KMS-11 (cell line): Measurements from ENCODE around the gene CLRN1.

Source experiments
- H2AFZ ChIP-seq: fragments of 200-600 bp; sonication (generic); 2 replicates; pipeline ENCODE4 v1.6.1; 2016; ENCODE audit warnings: antibody characterized with exemption, mixed run types, low read depth
- H3K27ac ChIP-seq: fragments of 200-600 bp; sonication (generic); 2 replicates; pipeline ENCODE4 v1.6.1; 2016; ENCODE audit warnings: mild to moderate bottlenecking, mixed run types
- H3K27me3 ChIP-seq: fragments of 200-600 bp; sonication (generic); 2 replicates; pipeline ENCODE4 v1.6.1; 2017; ENCODE audit warnings: mild to moderate bottlenecking, low read depth, mixed run types, moderate library complexity; ENCODE audit not compliant: insufficient read depth
- H3K36me3 ChIP-seq: fragments of 200-600 bp; sonication (generic); 2 replicates; pipeline ENCODE4 v1.6.1; 2017; ENCODE audit warnings: mild to moderate bottlenecking, mixed run types; ENCODE audit not compliant: insufficient read depth
- H3K4me1 ChIP-seq: fragments of 200-600 bp; sonication (generic); 2 replicates; pipeline ENCODE4 v1.6.1; 2016; ENCODE audit warnings: mild to moderate bottlenecking, low read depth, mixed run types; ENCODE audit not compliant: poor library complexity, severe bottlenecking
- H3K4me2 ChIP-seq: fragments of 200-600 bp; sonication (generic); 2 replicates; pipeline ENCODE4 v1.7.0; 2016; ENCODE audit warnings: mild to moderate bottlenecking, mixed run types
- H3K4me3 ChIP-seq: fragments of 200-600 bp; sonication (generic); IDR thresholded peaks from 2 replicates; pipeline ENCODE4 v1.6.1; 2017; ENCODE audit warnings: low read depth, low read length, mixed read lengths; ENCODE audit not compliant: insufficient read depth
- H3K79me2 ChIP-seq: fragments of 200-600 bp; sonication (generic); 2 replicates; pipeline ENCODE4 v1.6.1; 2016; ENCODE audit warnings: low read depth, mixed run types; ENCODE audit not compliant: insufficient read depth
- H3K9ac ChIP-seq: fragments of 200-600 bp; sonication (generic); 2 replicates; pipeline ENCODE4 v1.6.1; 2016; ENCODE audit warnings: mild to moderate bottlenecking, mixed run types
- H4K20me1 ChIP-seq: fragments of 200-600 bp; sonication (generic); 2 replicates; pipeline ENCODE4 v1.6.1; 2016; ENCODE audit warnings: mild to moderate bottlenecking, mixed run types; ENCODE audit not compliant: insufficient read depth
- CTCF ChIP-seq: fragments of 200-600 bp; sonication (generic); conservative IDR thresholded peaks from 2 replicates; pipeline ENCODE4 v1.6.1; 2017; ENCODE audit warnings: low read depth, mild to moderate bottlenecking, antibody characterized with exemption, low read length, moderate library complexity, mixed read lengths

CLRN1 gene

GRCh38 chr3:150878996-150879575 is 93.4 kb downstream of the CLRN1 start:
- Histone ChIP-seq H3K79me2 (no peaks in the 10 kb centered on the region), H3K4me3 (no peak overlapping the region), H3K27me3 (no peaks in the 10 kb centered on the region), H3K9ac (no peak overlapping the region), H2AFZ (no peak overlapping the region), H3K4me1 (no peaks in the 10 kb centered on the region), H4K20me1 (no peaks in the 10 kb centered on the region), H3K27ac (no peak overlapping the region), H3K4me2 (no peak overlapping the region), H3K36me3 (no peaks in the 10 kb centered on the region)
- TF ChIP-seq CTCF, result no peak

GRCh38 chr3:150878290-150878689 is 94.2 kb downstream of the CLRN1 start:
- no peaks in the 10 kb centered on the region for H3K79me2 ChIP-seq
- H3K36me3 ChIP-seq, result no peaks in the 10 kb centered on the region
- H3K9ac ChIP-seq, result no peak overlapping the region
- H2AFZ ChIP-seq, result no peak overlapping the region
- no peak overlapping the region for H3K27ac ChIP-seq
- H3K4me1 ChIP-seq, result no peaks in the 10 kb centered on the region
- no peak overlapping the region for H3K4me3 ChIP-seq
- no peak for TF ChIP-seq CTCF
- H3K27me3 ChIP-seq, result no peaks in the 10 kb centered on the region
- no peak overlapping the region for H3K4me2 ChIP-seq
- no peaks in the 10 kb centered on the region for H4K20me1 ChIP-seq

- TF ChIP-seq CTCF, result no peak
- no peaks in the 10 kb centered on the region for H3K4me1 ChIP-seq
- H3K27ac ChIP-seq, result no peak overlapping the region
- H3K36me3 ChIP-seq, result no peaks in the 10 kb centered on the region
- no peaks in the 10 kb centered on the region for H4K20me1 ChIP-seq
- H2AFZ ChIP-seq, result no peak overlapping the region
- no peak overlapping the region for H3K4me3 ChIP-seq
- no peaks in the 10 kb centered on the region for H3K27me3 ChIP-seq
- H3K4me2 ChIP-seq, result no peak overlapping the region
- no peak overlapping the region for H3K9ac ChIP-seq
- H3K79me2 ChIP-seq, result no peaks in the 10 kb centered on the region
Observed at GRCh38 chr3:150877303-150877702, 95.2 kb downstream of the CLRN1 start.

- Histone ChIP-seq H3K4me1 (no peaks in the 10 kb centered on the region), H3K27me3 (no peaks in the 10 kb centered on the region), H2AFZ (no peak overlapping the region), H4K20me1 (no peaks in the 10 kb centered on the region), H3K79me2 (no peaks in the 10 kb centered on the region), H3K4me3 (no peak overlapping the region), H3K27ac (no peak overlapping the region), H3K4me2 (no peak overlapping the region), H3K36me3 (no peaks in the 10 kb centered on the region), H3K9ac (no peak overlapping the region)
- TF ChIP-seq CTCF, result no peak
Observed at GRCh38 chr3:150876611-150877265, 95.8 kb downstream of the CLRN1 start.
